GM21825 (cell line): Measurements from ENCODE around the gene NKX2-3.

Source experiments
- ATAC-seq: cut with Tn5 transposase; IDR thresholded peaks from one replicate; pipeline ENCODE4 v1.9.1; 2021; ENCODE audit warnings: mild to moderate bottlenecking, moderate library complexity; ENCODE audit not compliant: unreplicated experiment

NKX2-3 gene

GRCh38 chr10:99573790-99574189 lies 41.0 kb downstream of the NKX2-3 start:
- ATAC-seq, result no peak

GRCh38 chr10:99579971-99580370 lies 47.2 kb downstream of the NKX2-3 start:
- no peak for ATAC-seq

- no peak for ATAC-seq
Measured at GRCh38 chr10:99582255-99582770, 49.6 kb downstream of the NKX2-3 start.

- ATAC-seq, result no peak
Measured at GRCh38 chr10:99583687-99584086, 50.9 kb downstream of the NKX2-3 start.
